HG02852 (cell line): ENCODE measurements around the gene PEMT.

Source experiments
- ATAC-seq: cut with Tn5 transposase; IDR thresholded peaks from one replicate; pipeline ENCODE4 v1.9.1; 2021; ENCODE audit warnings: mild to moderate bottlenecking, moderate library complexity; ENCODE audit not compliant: unreplicated experiment

Gene PEMT

DNA sequence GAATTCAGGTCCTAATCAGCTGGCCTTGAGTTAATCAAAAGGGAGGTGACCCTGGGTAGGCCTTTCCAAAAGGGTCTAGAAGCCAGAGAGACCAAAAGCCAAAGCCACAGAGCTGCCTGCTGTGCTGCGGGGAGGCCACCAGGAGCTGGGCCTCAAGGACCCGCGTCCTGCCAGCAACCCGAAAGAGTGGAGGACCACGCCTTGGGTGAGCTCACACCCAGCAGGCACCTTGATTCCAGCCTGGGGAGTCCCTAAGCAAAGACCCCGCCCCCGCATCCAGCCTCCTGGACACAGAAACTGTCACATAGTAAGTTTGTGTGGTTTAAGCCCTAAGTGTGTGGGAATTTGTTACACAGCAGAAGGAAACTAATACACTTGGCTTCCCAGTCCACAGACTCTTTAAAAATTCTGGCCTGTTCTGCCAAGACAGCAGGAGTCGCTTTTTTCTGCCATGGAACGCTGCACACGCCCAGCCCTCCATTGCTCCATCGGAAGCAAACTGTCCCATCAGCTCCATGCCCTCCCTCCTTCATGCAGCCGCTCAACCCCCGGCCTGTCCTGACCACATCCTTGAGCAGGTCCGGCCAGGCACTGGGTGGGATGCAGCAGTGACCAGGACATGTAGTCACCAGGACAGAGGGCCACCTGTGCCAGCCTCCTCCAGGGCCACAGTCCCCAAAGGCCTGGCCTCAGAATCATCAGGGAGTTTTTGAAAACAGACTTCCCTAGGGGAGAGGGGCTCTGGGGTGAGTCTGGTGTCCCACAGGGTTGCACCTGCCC, 74.4 kb downstream of the PEMT start:
- ATAC-seq = no peak

DNA sequence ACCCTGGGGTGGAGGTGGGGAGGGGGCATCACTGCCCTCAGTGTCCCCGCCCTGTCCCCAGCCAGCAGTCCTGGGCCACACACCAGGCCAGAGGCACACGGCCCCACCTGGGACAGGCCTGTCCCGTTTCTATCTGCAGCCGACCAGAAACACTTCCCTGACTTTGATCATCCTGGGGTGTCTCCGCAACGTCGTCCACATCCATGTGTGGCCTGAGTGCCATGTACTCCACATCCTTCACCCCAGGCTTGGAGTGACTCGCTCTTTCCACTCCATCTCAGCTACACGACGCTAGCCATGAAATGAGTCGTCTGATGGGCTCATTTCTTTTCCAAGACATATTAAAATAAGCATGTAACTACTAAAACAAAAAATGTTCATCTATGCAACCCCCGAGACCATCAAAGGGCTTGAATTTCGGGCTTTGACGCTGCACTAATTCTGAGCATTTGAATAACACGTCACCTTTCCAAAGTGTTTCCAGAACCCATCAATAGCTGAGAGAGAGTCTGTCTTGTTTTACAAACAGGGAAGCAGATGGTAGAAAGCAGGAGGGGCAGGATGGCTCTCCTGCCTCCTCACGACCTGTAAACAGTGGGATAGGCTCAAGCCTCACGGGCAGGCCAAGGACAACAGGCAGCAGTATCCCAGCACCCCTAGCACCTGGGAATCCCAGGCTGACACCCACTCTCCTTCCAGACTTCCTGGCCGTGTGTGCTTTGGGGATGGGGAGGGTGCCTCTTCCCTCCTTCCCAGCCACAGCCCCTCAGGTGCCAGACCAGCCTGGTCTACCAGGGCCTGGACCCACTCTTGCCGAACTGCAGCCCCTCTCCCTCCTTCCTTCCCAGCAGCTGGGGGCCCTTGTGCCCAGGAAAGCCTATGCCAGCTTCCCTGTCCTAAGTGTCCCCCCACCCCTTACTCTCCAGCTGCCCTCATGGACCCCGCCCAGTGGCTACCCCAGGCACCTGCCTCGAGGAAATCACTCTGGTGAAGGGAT, 75.3 kb downstream of the PEMT start:
- ATAC-seq = no peak

DNA sequence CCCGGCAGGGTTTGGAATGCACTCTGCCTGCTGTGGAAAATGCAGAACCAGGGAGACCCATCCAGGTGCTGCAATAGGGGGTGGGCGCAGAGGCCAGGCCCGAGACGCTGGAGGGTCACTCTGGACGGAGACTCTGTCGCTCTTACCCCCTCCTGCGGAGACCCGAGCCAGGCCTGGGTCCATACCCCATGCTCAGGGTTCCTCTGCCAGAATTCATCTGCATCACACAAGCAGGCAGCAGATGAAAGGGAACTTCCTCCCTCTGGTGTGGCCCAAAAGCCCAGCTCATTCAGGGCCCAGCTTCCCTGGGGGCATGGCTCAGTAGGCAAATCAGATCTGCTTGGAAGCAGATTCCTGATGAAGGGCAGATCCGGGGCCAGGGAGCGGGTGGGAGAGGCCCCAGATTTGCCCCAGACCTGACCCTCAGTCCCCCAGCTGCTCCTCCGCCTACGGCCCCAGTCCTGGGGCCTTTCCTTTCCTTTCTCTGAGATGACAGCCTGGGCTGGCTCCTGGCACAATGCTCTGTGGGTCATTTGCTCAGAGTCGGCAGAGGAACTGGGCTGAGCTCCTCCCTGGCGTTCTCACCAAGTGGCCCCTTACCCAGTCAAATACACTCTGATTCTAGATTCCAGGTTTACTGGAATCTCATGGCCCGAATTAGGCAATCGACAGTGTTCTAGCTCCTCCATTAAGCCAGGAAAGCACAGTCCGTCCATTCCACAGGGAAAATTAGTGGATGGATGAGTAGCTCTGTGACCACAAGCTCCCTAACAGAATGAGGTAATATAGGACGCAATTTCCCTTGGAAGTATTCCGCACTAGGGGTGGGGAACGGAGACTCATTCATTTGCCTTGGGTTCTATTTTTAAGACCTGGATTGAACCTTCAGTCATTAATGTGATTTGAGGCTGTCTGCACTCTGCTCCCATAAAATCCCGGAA, 76.2 kb downstream of the PEMT start:
- ATAC-seq = no peak

DNA sequence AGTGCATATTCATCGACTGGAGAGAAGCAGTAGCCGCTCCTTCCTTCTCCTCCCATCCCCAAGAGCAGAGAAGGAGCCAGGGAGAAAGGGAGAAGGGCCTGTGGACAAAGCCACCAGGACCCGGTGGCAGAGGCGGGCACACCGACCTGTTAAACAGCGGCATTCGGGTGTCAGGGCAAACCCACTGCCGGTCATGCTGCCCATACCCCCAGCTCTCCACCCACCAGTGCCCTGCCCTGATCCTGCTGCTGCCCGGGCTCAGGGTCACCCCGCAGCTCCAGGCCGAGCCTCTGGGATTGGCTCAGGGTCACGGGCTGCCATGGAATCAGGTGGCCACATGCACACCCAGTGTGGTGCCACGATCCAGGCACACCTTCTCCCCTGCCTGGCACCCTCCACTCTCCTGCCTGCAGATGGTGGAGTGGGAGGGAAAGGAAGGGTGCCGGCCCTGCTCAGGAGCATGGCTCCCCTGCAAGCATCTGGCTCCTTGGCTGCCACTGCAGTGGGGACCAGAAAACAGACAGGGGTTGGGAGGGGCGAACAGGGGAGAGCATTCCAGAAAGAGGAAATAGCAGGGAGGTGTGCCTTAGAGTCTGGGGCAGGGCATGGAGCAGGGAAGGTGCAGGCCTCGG, 77.0 kb downstream of the PEMT start:
- ATAC-seq = no peak

DNA sequence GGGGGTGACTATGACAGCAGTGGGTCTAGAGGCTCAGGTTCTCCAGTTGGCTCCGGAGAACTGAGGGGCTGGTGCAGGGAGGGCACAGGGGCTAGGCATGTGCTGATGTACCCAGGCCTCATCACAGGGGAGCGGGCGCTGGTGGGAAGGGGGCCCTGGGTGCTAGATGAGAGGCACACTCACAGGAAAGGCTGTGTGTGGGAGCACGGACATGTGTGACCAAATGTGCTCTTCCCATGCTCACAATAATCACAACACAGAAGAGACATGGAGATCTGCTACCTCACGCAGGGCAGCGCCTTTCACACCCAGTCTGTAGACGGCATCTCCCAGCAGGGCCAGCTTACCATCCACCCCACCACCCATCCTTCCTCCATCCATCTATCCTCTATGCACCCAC, 77.9 kb downstream of the PEMT start:
- ATAC-seq = no peak

DNA sequence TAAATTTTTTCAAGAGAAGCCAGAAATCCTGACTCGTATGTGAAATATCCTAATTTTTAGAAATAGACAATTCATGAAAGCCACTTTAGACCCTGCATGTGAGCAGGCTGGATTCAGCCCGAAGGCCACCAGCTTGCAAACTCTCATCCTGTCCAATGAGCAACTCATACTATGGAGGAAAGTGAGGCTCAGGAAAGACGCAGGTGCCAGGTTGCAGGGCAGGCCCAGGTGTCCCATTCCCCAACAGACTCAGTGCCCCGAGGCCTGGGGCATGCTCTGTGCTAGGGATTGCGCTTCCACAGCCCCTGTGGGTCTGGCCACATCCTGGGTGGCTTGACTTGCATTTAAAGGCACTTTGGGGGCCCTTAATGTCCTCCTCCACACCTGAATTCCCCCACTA, 78.6 kb downstream of the PEMT start:
- ATAC-seq = no peak

DNA sequence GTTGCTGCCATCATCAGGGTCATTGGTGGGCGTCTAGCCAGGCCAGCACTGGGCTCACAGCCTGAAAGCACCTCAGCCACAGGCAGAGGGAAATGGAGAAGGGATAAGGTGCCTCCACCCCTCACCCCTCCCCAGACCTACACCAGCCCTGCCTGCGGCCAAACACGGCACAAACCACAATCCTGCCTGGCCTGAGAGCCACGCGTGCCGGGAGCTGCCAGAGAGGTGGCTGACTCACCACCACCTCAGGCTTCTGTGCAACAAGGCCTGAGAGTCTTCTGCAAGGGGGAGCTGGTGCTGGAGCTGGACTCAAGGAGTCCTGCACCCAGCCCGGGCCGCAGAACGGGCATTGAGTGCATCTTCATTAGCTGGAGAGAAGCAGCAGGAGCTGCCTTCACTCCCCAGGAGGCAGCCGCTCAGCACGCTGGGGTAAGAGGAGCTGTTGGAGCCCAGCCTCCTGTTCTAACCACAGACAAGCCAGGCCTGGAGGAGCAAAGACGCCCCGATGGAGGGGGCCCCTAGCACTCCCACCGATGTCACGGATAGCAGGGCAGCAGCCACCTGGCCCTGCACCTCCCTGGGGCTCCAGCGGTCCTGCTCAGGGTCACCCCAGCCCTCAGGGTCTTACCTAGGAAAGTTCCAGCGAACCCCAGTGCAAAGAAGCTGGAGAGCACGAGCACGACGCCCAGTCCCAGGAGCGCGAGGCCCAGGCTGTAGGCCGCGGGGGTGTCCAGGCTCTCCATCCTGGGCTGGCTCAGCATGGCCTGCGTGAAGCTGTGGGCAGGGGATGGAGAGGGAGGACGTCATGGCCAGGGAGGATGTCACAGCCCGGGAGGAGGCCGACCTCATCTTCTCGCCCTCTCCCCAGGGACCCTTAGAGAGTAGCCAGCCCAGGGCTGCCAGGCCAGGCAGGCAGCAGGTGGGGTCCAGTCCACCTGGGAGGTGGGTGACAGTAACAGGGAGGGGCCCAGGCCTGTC, 79.3 kb downstream of the PEMT start:
- no peak for ATAC-seq

DNA sequence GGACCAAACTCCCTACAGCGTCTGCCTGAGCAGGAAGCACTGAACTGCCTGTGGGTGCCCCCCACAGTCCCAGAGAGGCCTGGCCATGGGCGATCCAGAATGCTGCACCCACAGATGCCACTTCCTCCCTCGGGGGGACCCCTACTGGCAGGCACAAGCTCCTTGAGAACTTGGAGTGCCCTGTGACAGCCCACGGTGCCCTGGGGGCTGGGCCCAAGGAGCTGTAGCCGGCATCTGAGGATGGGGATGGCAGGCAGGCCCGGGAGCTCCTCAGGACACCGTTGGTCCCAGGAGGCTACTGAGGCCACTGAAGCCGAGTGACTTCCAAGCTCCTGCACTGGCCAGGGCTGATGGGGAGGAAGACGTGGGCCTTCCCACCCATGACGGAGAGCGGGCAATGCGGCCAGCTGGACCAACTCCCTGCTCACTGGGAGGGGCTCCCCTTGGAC, 80.2 kb downstream of the PEMT start:
- ATAC-seq = no peak

DNA sequence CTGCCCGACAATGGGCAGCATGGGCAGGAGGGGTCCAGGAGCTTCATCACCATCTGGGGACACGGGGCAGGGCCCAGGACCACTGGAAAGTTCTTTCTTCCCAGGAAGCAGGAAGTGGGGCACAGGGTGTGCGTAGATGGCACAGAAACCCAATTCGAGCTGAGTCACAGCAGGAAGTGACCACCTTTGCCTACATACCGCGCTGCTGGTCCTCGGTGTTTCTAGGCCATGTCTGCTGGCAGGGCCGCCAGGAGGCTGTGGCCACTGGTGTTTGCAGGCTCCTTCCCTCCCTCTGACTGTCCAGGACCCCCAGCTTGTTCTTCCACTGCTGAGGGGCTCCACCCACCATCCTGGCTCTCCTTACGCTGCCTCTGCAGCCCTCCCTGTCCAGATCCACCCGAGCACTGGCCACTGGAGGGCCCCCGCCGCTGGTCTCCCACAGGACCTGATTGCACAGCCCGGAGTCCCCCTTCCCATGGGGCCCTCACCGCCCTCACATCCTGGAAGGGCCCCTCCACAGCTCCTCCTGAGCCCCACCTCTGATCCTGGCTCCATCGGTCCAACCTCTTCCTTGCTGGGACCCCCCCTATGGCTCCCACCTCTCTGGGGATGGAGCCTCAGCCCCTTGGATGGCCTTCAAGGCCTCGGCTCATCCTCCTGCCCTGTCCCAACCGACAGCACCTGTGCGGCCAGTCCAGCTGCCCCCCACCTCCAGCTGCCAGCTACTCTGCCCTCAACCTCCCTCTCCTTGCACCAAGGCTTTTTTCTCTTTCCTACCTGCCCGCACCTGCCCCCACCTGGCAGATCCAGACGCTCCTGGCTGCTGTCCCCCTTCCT, 80.8 kb downstream of the PEMT start:
- no peak for ATAC-seq

DNA sequence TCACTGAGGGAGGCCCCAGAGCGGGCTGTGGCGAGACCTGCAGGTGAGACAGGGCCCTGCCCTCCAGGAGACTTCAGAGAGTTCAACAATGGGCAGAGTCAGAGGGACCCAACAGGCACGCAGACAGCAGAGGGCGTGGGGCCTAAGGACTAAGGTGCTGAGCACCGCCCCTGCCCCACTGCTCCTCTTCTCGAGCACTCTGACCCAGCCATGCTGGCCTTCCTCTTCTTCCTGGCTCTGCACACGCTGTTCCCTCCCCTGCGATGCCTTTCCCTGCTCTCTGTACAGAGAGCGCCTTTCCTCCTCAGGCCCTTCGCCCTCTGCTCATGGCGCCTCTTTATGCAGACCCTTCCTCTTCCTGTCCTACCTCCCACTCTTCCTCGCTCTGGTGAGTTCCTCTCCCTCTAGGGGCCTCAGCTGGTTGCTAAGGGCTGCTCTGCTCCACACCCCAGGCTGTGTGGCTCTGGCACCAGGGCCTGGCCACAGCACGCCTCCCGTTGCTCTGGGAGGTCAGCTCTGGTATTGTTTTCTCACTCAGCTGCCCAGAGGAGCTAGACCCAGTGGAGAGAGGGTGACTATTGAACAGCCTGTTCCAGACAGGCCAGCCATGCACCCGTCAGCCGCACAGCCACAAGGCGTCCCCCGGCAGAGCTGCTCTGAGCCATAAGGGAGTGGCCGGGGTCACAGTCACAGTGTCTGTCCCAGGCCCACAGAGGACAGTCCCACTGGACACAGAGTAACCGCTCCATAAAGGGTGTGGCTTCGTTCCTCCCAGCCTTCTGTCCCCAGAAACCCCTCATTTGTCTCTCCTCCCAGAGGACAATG, 81.7 kb downstream of the PEMT start:
- no peak for ATAC-seq

DNA sequence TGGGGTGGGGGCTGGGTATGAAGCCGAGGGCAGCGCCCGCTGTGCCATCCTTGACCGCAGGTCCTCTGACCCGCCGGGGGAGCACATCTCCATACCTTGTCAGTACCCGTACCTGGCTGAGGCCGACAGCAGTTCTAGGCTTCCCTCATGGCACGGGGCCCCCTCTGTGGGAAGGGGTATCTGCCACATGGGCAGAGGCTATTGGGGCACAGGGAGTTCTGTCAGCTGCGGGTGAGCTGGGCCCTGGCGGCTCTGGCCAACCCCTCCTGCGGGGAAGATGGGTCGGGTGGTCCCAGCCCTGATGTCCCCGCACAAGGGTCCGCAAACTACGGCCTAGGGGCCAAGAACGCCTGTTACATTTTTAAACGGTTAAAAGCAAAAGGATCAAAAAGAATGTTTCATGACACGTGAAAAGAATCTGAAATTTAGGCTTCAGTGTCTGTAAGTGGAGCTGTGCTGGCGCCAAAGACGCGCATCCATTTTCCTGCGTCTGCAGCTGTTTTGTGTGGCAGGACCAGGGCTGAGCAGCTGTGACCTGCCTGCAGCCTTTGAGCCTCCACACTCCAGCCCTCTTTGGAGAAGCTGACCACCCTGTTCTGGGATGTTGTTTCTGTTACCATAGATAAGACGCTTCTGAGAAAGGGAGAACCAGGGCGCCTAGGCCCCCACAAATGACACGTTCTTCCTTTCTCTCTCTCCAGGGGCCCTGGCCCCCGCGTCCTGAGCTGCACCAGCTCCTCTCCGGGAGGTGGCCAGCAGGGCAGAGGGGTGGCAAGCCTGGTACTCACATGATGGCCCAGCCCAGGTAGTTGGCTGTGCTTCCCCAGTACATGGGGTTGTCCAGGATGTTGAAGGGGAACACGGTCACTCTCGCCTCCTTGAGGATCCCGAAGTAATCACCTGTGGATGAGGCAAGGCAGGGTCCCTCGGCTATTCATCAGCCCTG, 82.6 kb downstream of the PEMT start:
- ATAC-seq = no peak

DNA sequence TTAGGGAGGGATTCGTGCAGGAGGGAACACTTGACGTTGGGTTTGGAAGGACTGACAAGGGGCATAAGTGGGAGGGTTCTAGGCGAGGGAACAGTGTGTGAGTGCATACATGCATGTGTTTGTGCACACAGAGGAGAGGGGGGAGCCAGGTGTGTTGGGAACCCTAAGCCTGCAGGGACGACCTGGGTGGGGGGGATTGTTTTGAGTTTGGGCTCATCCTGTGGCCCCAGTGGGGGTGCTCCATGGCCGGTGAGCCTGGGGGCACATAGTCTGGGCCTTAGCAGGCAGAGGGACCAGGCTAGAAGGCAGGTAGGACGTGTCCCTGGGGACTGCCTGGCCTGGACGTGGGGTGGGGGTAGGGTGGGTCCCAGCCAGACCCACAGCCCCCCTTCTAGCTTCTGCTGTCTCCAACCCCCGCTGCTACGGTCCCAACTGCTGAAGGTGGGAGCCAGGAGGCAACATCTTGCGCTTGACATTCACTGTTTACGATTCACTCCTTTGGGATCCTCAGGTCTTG, 83.4 kb downstream of the PEMT start:
- ATAC-seq = no peak

DNA sequence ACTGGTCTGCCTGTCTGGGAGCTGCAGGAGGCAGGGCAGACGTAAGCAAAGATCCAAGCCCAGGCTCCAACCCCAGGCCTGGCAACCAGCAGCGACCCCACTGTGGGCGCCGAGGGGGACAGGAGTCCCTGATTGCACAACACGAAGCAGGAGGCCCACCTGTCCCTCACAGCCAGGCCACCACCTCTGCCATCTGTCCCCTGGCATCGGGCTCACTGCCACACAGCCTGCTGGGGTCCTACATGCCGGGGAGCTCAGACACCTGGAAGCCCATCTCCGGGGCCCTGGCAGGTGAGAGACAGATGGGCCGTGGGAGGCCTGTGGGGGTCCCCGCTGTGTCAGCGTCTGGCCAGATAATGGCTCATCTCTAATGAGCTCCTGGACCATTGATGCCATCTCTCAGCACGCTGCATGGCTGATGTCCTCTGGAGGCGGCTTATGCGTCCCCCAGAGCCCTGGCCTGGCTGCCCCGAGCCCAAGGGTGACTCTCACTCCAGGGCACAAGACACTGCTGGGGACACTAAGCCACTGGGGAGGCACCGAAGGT, 84.0 kb downstream of the PEMT start:
- ATAC-seq = no peak

DNA sequence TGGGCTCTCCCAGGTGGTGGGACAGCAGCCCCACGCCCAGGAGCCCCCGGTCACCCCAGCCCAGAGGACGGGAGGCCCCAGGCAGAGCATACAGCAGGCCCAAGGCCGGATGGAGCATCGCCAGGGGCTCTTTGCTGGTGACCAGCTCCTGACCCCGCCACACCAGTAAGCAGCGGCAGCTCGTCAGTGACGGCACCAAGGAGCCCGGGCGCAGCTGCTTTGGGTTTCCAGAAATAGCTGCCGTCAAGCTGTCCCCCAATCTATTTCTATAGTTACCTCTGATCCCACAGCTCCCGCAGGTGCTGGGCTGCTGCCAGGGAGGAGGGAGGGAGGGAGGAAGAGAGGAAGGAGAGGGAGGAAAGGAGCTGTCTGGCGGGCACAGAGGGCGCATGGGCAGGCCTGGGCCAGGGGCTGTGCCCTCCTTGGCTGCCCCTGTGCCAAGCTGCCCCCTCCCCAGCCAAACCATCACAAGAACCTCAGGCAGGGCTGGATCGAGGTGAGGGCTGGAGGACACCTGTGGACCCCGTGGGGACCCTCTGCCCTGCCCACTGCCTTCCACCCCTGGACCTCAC, 84.5 kb downstream of the PEMT start:
- no peak for ATAC-seq

DNA sequence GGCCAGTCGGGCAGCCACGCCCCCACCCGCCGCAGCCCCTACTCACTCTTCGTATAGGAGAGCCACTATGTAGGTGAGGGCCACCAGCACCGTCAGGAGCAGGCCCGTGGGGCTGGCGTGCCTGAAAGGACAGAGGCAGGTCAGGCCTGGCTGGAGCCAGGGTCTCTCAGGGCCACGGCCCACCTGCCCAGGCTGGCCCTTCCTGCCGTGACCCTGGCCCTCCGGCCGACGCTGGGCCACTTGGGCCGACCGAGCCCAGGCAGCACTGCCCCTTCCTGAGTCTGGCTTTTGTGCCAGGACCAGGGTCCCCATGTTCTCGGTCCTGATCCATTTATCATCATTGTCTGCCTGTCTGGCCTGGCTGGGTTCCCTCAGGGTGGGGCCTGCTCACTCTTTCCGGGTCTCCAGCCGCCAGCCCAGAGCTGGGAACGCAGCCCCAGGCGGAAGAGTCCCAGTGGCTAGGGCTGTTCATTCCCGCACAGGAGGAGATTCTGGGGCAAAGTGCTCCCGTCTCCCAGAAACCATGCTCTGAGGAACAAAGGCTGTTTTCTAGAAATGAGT, 85.2 kb downstream of the PEMT start:
- no peak for ATAC-seq
